Measurements from ENCODE around the gene MRPL27. TPM values are rescaled to one million over a fixed set of nuclear protein-coding genes. Genes with fewer than 3 reads are reported as not detected.
"Not testable (repeated sequence)": the region's sequence is repeated elsewhere in the genome, so short reads cannot be mapped to it uniquely, and the experiment has no call there.

Gene MRPL27
- 64.3 and 77.3 TPM in 2 replicates for total RNA-seq (ENCODE audit: low replicate concordance)

DNA sequence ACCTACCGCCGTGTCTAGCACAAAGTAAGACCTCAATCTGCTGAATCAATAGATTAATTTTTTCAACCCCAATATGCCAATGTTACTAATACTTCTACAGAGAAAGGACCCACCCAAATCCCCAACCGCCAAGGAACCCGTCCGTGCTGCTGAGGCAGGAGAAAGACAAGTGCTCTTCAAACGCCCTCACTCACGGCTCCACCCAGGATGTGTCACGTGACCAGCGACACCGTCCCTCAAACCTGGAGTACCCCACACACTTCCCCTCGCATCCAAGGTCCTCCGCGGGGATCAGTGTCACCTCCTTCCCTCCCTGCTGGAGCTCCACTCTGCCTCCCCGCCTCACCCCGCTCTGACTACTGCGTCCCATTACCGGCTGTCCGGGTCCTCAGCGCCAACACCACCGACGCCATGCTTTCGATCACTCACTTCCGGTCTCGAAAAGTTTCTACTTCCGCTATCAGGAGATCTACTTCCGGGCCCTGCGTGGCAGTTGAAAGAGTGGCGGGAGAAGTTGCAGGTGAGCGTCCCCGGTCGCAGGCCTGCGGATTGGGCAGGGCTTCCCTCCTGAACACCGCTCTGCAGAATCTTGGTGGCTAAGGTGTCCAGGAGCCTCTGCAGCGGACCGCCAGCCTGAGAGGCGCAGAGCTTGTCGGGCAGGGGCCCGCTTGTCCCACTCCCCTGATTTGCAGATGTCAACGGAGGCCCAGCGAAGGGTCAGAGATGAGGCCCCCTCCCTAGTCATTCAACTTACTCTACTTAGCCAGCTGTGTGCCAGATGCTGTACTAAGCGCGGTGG, at the start of gene MRPL27, which contains the start of gene EME1:
Gene MRPL27, minus strand, starts transcription at position 427 of the 799 bp plus-strand sequence. Its CDS starts 14 bp downstream, at position 413.
Gene EME1, plus strand, starts transcription at position 472 of the 799 bp plus-strand sequence. CDS start 1,980 bp downstream, outside the sequence.
- TF ChIP-seq CTCF (IDR thresholded peaks at IDR 0.05; ENCODE audit: insufficient read depth, low read length) = no peak
- H3K4me3 ChIP-seq (ENCODE audit: low read depth, low read length) = peak within 1 kb of the TSS; percentile 100
- peak; percentile 88 for DNase-seq (ENCODE audit: low read depth)

DNA sequence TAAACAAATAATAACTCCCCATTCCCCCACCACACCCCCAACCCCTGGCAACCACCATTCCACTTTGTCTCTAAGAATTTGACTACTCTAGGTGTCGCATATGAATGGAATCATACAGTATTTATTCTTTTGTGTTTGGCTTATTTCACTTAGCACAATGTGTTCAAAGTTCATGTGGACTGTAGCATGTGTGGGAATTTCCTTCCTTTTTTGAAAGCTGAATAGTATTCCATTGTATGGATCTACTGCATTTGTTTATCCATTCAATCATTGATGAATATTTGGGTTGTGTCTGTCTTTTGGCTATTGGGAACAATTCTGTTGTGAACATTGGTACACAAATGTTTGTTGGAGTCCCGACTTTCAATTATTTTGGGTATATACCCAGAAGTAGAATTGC, 49.8 kb upstream of the MRPL27 start:
- no peak for TF ChIP-seq CTCF (IDR thresholded peaks at IDR 0.05; ENCODE audit: insufficient read depth, low read length)
- DNase-seq (ENCODE audit: low read depth) = no peak
- no peak overlapping the region for H3K4me3 ChIP-seq (ENCODE audit: low read depth, low read length)

DNA sequence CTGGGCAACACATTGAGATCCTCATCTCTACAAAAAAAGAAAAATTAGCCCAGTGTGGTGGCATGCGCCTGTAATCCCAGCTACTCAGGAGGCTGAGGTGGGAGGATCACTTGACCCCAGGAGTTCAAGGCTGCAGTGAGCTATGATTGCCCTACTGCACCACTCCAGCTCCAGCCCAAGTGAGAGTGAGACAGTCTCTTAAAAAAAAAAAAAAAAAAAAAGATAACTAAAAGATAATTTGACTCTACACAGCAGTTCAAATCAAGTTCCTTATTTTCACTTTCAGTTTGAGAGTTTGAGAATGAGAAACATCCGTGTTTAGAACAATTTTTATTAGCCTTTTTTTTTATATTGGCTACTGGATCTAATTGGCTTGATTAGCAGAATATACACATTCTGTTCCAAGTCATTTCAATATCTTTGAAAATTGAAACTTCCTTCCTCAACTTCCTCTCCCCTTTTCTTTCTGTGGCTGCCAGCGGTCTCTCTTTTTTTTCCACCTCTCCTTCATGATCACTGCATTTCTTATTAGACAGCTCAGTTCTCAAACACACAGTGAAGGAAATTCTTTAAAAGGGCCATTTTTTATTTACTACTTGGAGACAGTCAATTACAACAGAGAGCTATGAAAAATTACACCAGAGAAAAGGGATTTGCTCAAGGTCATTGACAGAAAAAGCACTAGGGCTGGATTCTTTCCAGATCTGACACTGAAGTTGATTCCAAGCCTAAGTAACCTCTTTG, 48.5 kb upstream of the MRPL27 start:
- H3K4me3 ChIP-seq (ENCODE audit: low read depth, low read length) = peak overlapping the region; percentile 17
- peak; percentile 27 for DNase-seq (ENCODE audit: low read depth)
- TF ChIP-seq CTCF (IDR thresholded peaks at IDR 0.05; ENCODE audit: insufficient read depth, low read length) = no peak

DNA sequence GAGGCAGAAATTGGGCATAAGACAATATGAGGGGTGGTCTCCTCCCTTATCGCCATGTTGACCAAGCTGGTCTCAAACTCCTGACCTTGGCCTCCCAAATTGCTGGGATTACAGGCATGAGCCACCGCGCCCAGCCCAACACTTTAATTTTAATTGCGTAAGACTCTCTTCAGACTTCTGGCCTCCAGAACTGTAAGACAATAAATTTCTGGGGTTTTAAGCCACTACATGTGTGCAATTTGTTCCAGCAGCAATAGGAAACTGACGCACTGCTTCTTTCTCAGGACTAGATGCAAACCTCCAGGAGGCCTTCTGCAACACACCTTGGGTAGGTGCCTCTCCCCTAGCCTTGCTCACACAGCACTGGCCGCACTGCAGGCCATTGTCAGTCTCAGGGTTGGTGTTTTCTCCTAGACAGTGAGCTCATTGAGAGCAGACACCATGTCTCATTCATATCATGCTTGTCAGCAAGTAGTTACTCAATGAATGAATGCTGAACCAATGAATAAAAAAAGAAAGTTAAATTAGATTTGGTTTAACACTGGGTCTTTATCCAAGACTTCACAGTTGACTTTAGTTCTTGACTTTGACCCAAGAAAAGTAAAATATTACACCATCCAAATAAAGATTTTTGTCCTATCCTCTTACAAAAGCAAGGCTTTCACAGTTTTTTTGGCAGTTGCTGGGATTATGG, 47.6 kb upstream of the MRPL27 start:
- peak; percentile 55 for DNase-seq (ENCODE audit: low read depth)
- no peak for TF ChIP-seq CTCF (IDR thresholded peaks at IDR 0.05; ENCODE audit: insufficient read depth, low read length)
- no peak overlapping the region for H3K4me3 ChIP-seq (ENCODE audit: low read depth, low read length)

DNA sequence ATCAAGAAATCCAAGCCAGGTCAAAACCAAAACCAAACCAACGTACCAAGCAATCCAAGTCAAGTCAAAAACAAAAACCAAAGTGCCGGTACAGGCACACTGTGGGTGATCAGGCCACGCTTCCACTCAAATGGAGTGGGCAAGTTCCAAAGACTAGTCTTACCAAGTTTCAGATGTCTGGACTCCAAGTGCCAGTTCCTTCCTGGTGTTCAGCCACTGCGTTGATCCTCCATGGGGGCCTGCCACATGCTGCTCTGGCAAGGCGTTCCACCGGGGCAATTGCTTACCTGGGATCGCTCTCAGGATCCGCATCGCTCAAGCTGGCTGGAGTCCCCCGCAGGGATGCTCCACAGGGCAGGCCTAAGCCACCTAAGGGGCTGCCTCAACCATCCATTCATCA, 46.6 kb upstream of the MRPL27 start:
- H3K4me3 ChIP-seq (ENCODE audit: low read depth, low read length); DNase-seq (ENCODE audit: low read depth): not testable (repeated sequence)

- DNase-seq (ENCODE audit: low read depth) = no peak
- no peak for TF ChIP-seq CTCF (IDR thresholded peaks at IDR 0.05; ENCODE audit: insufficient read depth, low read length)
- no peak overlapping the region for H3K4me3 ChIP-seq (ENCODE audit: low read depth, low read length)
Measured at GRCh38 chr17:50414808-50415207, 41.8 kb upstream of the MRPL27 start.

Measured in fibroblast of the aortic adventitia (primary cell).